Natural killer cell (primary cell): ENCODE data around the gene CLIP2. TPM values are rescaled to one million over a fixed set of nuclear protein-coding genes. Genes with fewer than 3 reads are reported as not detected.

Experiments used
- ATAC-seq, 3 donors: fragments of 150-1000 bp in 2 of 3; fragments of 200-7000 bp in 1 of 3; cut with Tn5 transposase; 1 replicate in 1 of 3; 2 replicates in 2 of 3; pipeline ENCODE4 v1.10.0; 2021; ENCODE audit warnings: mild to moderate bottlenecking in 2 of 3, moderate library complexity in 2 of 3
- DNase-seq, 2 donors: peaks; one replicate each; pipeline versions ENCODE4 v3.0.0 to v3.0.0-alpha.2; 2013 to 2021; ENCODE audit warnings: mixed read lengths in 1 of 2
- H3K27ac ChIP-seq: one replicate; pipeline ENCODE4 v1.5.1; 2013; ENCODE audit warnings: mild to moderate bottlenecking, low read length
- H3K27me3 ChIP-seq: one replicate; pipeline ENCODE4 v1.6.1; 2013; ENCODE audit warnings: low read length; ENCODE audit not compliant: control insufficient read depth, insufficient read depth
- H3K36me3 ChIP-seq: one replicate; pipeline ENCODE4 v1.6.1; 2013; ENCODE audit warnings: low read length; ENCODE audit not compliant: control insufficient read depth, insufficient read depth
- H3K4me1 ChIP-seq: one replicate; pipeline ENCODE4 v1.6.1; 2013; ENCODE audit warnings: low read length; ENCODE audit not compliant: control insufficient read depth, insufficient read depth
- H3K4me3 ChIP-seq: one replicate; pipeline ENCODE4 v1.5.1; 2013; ENCODE audit warnings: low read length
- H3K9me3 ChIP-seq: one replicate; pipeline ENCODE4 v1.6.1; 2013; ENCODE audit warnings: low read length; ENCODE audit not compliant: control insufficient read depth, insufficient read depth
- H3K27ac Mint-ChIP-seq, 2 donors: one replicate each; pipeline ENCODE4 v1.8.0; 2022; ENCODE audit warnings: mild to moderate bottlenecking in 2 of 2, mixed read lengths in 2 of 2, moderate library complexity in 1 of 2
- H3K27me3 Mint-ChIP-seq, 2 donors: one replicate each; pipeline ENCODE4 v1.8.0; 2022; ENCODE audit warnings: low read depth in 2 of 2, mixed read lengths in 2 of 2
- H3K36me3 Mint-ChIP-seq: one replicate; pipeline ENCODE4 v1.8.0; 2022; ENCODE audit warnings: mixed read lengths
- H3K4me1 Mint-ChIP-seq, 2 donors: one replicate each; pipeline ENCODE4 v1.8.0; 2022; ENCODE audit warnings: mixed read lengths in 2 of 2
- H3K4me3 Mint-ChIP-seq: one replicate; pipeline ENCODE4 v1.8.0; 2022; ENCODE audit warnings: mild to moderate bottlenecking, moderate library complexity, mixed read lengths
- H3K9me3 Mint-ChIP-seq, 2 donors: one replicate each; pipeline ENCODE4 v1.8.0; 2022; ENCODE audit warnings: mixed read lengths in 2 of 2
- CTCF ChIP-seq: fragments of 200-600 bp; IDR thresholded peaks from one replicate; pipeline ENCODE4 v1.8.0; 2022; ENCODE audit warnings: antibody characterized with exemption
- WGBS: methylation state at CpG from one replicate; pipeline ENCODE4 v1.1.7; 2013; ENCODE audit warnings: missing lambda C conversion rate; ENCODE audit not compliant: insufficient coverage; 5-methylcytosine and 5-hydroxymethylcytosine counted together
- intact Hi-C: fragments of 100-400 bp; cut with micrococcal nuclease; formaldehyde crosslinking; loops from one replicate; pipeline ENCODE4 v1.14.2; 2022
- total RNA-seq, 4 donors: library from RNA; stranded (reverse); fragments of 120-200 nt in 1 of 4; gene quantifications; one replicate each; pipeline versions ENCODE4 v1.2.3 to v1.2.4, GENCODE V29; 2013 to 2022

The CLIP2 gene
- 10 to 100 TPM in 2 of 3 donors, 1 to 10 TPM in 1; 8.5 to 14.7 (median 10.5) TPM for total RNA-seq
- 6.4 TPM for total RNA-seq (2013)

GRCh38 chr7:74289018-74289658 lies at the start of gene CLIP2:
Gene CLIP2, plus strand, starts transcription at chr7:74289407. Its CDS starts 28,140 bp downstream, at chr7:74317547.
- peaks cover 51% of the 10 kb centered on the region for H3K4me1 ChIP-seq
- ATAC-seq = peak; percentile 80 to 86 (median 81)
- no peak for TF ChIP-seq CTCF
- peak; percentile 62 to 86 for DNase-seq
- Mint-ChIP-seq H3K4me3 (peak within 1 kb of the TSS; percentile 90), H3K27ac (peak within 1 kb of the TSS; percentile 57 to 85), H3K27me3 (peaks cover 0 to 3% of the 10 kb centered on the region in 2 donors), H3K4me1 (peaks cover 34 to 44% of the 10 kb centered on the region in 2 donors), H3K9me3 (no peaks in the 10 kb centered on the region), H3K36me3 (no peaks in the 10 kb centered on the region)
- H3K4me3 ChIP-seq = peak within 1 kb of the TSS; percentile 32
- no peak within 1 kb of the TSS for H3K27ac ChIP-seq
- under 1% methylated on average over 67 of the region's 67 CpGs for WGBS
- H3K36me3 ChIP-seq = no peaks in the 10 kb centered on the region
- intact Hi-C loops = loop anchor here (1.0 kb wide), 1 partner anchor 19 kb away; no protein-coding TSS in a partner anchor
- H3K27me3 ChIP-seq = no peaks in the 10 kb centered on the region
- no peaks in the 10 kb centered on the region for H3K9me3 ChIP-seq

GRCh38 chr7:74240482-74240881 lies 48.7 kb upstream of the CLIP2 start:
- peaks cover 13% of the 10 kb centered on the region for H3K36me3 Mint-ChIP-seq
- H3K36me3 ChIP-seq = peaks cover 56% of the 10 kb centered on the region

GRCh38 chr7:74242122-74242443 lies 47.1 kb upstream of the CLIP2 start:
- no peak for TF ChIP-seq CTCF
- Mint-ChIP-seq H3K9me3 (no peaks in the 10 kb centered on the region), H3K27ac (no peak overlapping the region), H3K4me1 (peaks cover 8 to 9% of the 10 kb centered on the region in 2 donors), H3K27me3 (no peaks in the 10 kb centered on the region), H3K36me3 (peaks cover 13% of the 10 kb centered on the region), H3K4me3 (no peak overlapping the region)
- Histone ChIP-seq H3K9me3 (no peaks in the 10 kb centered on the region), H3K4me3 (no peak overlapping the region), H3K27me3 (no peaks in the 10 kb centered on the region), H3K36me3 (peaks cover 48% of the 10 kb centered on the region), H3K4me1 (peaks cover 5% of the 10 kb centered on the region), H3K27ac (no peak overlapping the region)
- 87% methylated on average over 5 of the region's 6 CpGs for WGBS
- intact Hi-C loops = no loop called here
- DNase-seq (no peak), ATAC-seq (no peak)

More at GRCh38 chr7:74240482-74240881, 48.7 kb upstream of the CLIP2 start:
- Mint-ChIP-seq H3K9me3 (no peaks in the 10 kb centered on the region), H3K27me3 (no peaks in the 10 kb centered on the region), H3K27ac (no peak overlapping the region), H3K4me3 (no peak overlapping the region), H3K4me1 (peaks cover 10 to 16% of the 10 kb centered on the region in 2 donors)
- H3K27ac ChIP-seq = no peak overlapping the region
- H3K9me3 ChIP-seq = no peaks in the 10 kb centered on the region
- H3K4me1 ChIP-seq = peaks cover 18% of the 10 kb centered on the region
- DNase-seq (no peak), ATAC-seq (no peak)
- H3K27me3 ChIP-seq = no peaks in the 10 kb centered on the region
- no peak for TF ChIP-seq CTCF
- intact Hi-C loops = no loop called here
- no peak overlapping the region for H3K4me3 ChIP-seq
- 100% methylated on average over 4 of the region's 4 CpGs for WGBS

- no peak overlapping the region for H3K4me3 ChIP-seq
- H3K9me3 ChIP-seq = no peaks in the 10 kb centered on the region
- peaks cover 2% of the 10 kb centered on the region for H3K4me1 ChIP-seq
- no peaks in the 10 kb centered on the region for H3K27me3 Mint-ChIP-seq
- no peak for TF ChIP-seq CTCF
- no peaks in the 10 kb centered on the region for H3K27me3 ChIP-seq
- DNase-seq (no peak), ATAC-seq (no peak)
- H3K4me3 Mint-ChIP-seq = no peak overlapping the region
- H3K27ac ChIP-seq = no peak overlapping the region
- no peaks in the 10 kb centered on the region for H3K9me3 Mint-ChIP-seq
- H3K27ac Mint-ChIP-seq = no peak overlapping the region
- peaks cover 8% of the 10 kb centered on the region for H3K36me3 Mint-ChIP-seq
- peaks cover 37% of the 10 kb centered on the region for H3K36me3 ChIP-seq
- H3K4me1 Mint-ChIP-seq = peaks cover 5 to 6% of the 10 kb centered on the region in 2 donors
- intact Hi-C loops = no loop called here
- whole genome bisulfite sequencing = 94% methylated on average over 4 of the region's 4 CpGs
Measured at GRCh38 chr7:74246497-74246896, 42.7 kb upstream of the CLIP2 start.
